ENCODE data around the gene RTN3.

Gene RTN3

DNA sequence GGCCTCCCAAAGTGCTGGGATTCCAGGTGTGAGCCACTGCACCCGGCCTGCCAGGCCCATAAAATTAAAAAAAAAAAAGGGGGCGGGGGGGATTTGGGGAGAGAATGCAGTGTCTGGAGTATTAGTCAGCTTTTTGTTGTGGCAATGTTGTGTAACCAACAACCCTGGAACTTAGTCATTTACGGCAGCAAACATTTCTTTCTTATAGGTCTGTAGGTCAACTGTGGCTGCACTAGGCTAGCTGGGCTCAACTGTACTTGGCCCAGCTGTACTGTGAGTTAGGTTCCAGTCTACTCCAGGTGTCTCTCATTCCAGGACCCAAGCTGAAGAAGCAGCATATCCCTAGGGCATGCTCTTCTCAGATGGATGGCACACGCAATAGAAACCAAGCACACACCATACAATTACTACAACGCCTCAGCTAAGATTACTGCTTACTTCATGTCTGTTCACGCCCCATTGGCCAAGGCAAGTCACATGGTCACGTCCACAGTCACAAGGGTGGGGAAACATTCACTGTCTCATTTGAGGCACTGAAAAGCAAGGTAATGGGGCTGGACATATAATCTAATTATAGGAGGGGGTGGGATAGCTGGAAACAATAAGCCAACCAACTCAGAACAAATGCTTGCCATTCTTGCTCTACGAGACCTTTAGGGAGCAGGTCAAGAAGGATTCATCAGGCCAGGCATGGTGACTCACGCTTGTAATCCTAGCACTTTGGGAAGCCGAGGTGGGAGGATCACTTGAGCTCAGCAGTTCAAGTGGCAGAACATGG, 121.5 kb downstream of the RTN3 start:
- DNase-seq (ENCODE audit: low read depth in 2 of 2), result peak; percentile 62 to 84
- no peak overlapping the region for H3K4me3 ChIP-seq (replicated peaks in 1 of 2; ENCODE audit: low read depth in 2 of 2, low read length in 2 of 2)
- TF ChIP-seq CTCF (IDR thresholded peaks at IDR 0.05; ENCODE audit: low read depth, low read length), result no peak

- TF ChIP-seq CTCF (IDR thresholded peaks at IDR 0.05; ENCODE audit: low read depth, low read length), result no peak
- H3K4me3 ChIP-seq (replicated peaks in 1 of 2; ENCODE audit: low read depth in 2 of 2, low read length in 2 of 2), result no peak overlapping the region
- no peak for DNase-seq (ENCODE audit: low read depth in 2 of 2)
Measured at GRCh38 chr11:63804259-63804658, 123.0 kb downstream of the RTN3 start.

GRCh38 chr11:63805844-63806415, 124.6 kb downstream of the RTN3 start:
- H3K4me3 ChIP-seq (replicated peaks in 1 of 2; ENCODE audit: low read depth in 2 of 2, low read length in 2 of 2), result no peak overlapping the region
- TF ChIP-seq CTCF (IDR thresholded peaks at IDR 0.05; ENCODE audit: low read depth, low read length), result no peak
- peak; percentile 27 to 82 for DNase-seq (ENCODE audit: low read depth in 2 of 2)

Data from cardiac fibroblast (primary cell).